Astrocyte (in vitro differentiated cells and primary cell): Measurements from ENCODE around the gene KLHL33. TPM values are rescaled to one million over a fixed set of nuclear protein-coding genes. Genes with fewer than 3 reads are reported as not detected.

ENCODE experiments used
- DNase-seq: peaks from one replicate; pipeline ENCODE4 v3.0.0-alpha.2; 2010; ENCODE audit warnings: low read depth
- FAIRE-seq: peaks from 2 replicates; lab custom pipeline; 2011; peaks lifted over from hg19 to GRCh38; lab: Jason Lieb, UNC
- H2AFZ ChIP-seq: 2 replicates; pipeline ENCODE4 v1.6.0; 2012; ENCODE audit warnings: low read depth, low read length, inconsistent platforms
- H3K27ac ChIP-seq: 2 replicates; pipeline ENCODE4 v1.5.1; 2011; ENCODE audit warnings: low read depth, low read length, inconsistent platforms
- H3K27me3 ChIP-seq: 2 replicates; pipeline ENCODE4 v1.6.0; 2011; ENCODE audit warnings: low read length, inconsistent platforms; ENCODE audit not compliant: insufficient read depth
- H3K36me3 ChIP-seq: 2 replicates; pipeline ENCODE4 v1.5.1; 2011; ENCODE audit warnings: low read length, inconsistent platforms; ENCODE audit not compliant: insufficient read depth
- H3K4me1 ChIP-seq: 2 replicates; pipeline ENCODE4 v1.5.1; 2011; ENCODE audit warnings: low read length, inconsistent platforms; ENCODE audit not compliant: insufficient read depth
- H3K4me2 ChIP-seq: 2 replicates; pipeline ENCODE4 v1.6.0; 2012; ENCODE audit warnings: low read length, inconsistent platforms
- H3K4me3 ChIP-seq: 2 replicates; pipeline ENCODE4 v1.5.1; 2011; ENCODE audit warnings: low read depth, mild to moderate bottlenecking, low read length, inconsistent platforms; ENCODE audit not compliant: insufficient read depth
- H3K79me2 ChIP-seq: 2 replicates; pipeline ENCODE4 v1.6.0; 2012; ENCODE audit warnings: mild to moderate bottlenecking, low read length, inconsistent platforms; ENCODE audit not compliant: insufficient read depth
- H3K9ac ChIP-seq: 2 replicates; pipeline ENCODE4 v1.6.0; 2012; ENCODE audit warnings: mild to moderate bottlenecking, low read length, inconsistent platforms
- H3K9me3 ChIP-seq: 2 replicates; pipeline ENCODE4 v1.5.1; 2012; ENCODE audit warnings: low read depth, mild to moderate bottlenecking, low read length, inconsistent platforms; ENCODE audit not compliant: insufficient read depth
- H4K20me1 ChIP-seq: 2 replicates; pipeline ENCODE4 v1.6.0; 2012; ENCODE audit warnings: low read length, inconsistent platforms; ENCODE audit not compliant: insufficient read depth
- H3K27ac Mint-ChIP-seq: one replicate; pipeline ENCODE4 v1.8.0; 2021; ENCODE audit warnings: mild to moderate bottlenecking, mixed read lengths; ENCODE audit not compliant: unreplicated experiment
- H3K27me3 Mint-ChIP-seq: one replicate; pipeline ENCODE4 v1.8.0; 2021; ENCODE audit warnings: low read depth, mixed read lengths; ENCODE audit not compliant: unreplicated experiment
- H3K36me3 Mint-ChIP-seq: one replicate; pipeline ENCODE4 v1.8.0; 2021; ENCODE audit warnings: low read depth, mixed read lengths; ENCODE audit not compliant: unreplicated experiment
- H3K4me1 Mint-ChIP-seq: one replicate; pipeline ENCODE4 v1.8.0; 2021; ENCODE audit warnings: low read depth, mixed read lengths; ENCODE audit not compliant: unreplicated experiment
- H3K4me3 Mint-ChIP-seq: one replicate; pipeline ENCODE4 v1.8.0; 2021; ENCODE audit warnings: mild to moderate bottlenecking, moderate library complexity, mixed read lengths; ENCODE audit not compliant: unreplicated experiment
- H3K9me3 Mint-ChIP-seq: one replicate; pipeline ENCODE4 v1.8.0; 2021; ENCODE audit warnings: mild to moderate bottlenecking, mixed read lengths; ENCODE audit not compliant: unreplicated experiment
- EZH2 ChIP-seq: IDR thresholded peaks from 2 replicates; pipeline ENCODE4 v1.6.1; 2012; ENCODE audit warnings: mild to moderate bottlenecking, low read length, inconsistent platforms; ENCODE audit not compliant: insufficient read depth
- total RNA-seq: library from RNA; stranded (reverse); gene quantifications from 2 replicates; pipeline ENCODE4 v1.2.1, GENCODE V29; 2021
- TF ChIP-seq, protein P1 (sequence below): IDR thresholded peaks from 2 replicates; pipeline ENCODE4 v1.5.1; 2011; ENCODE audit warnings: low read depth, mild to moderate bottlenecking, inconsistent platforms, low read length, moderate library complexity; ENCODE audit not compliant: insufficient read depth

KLHL33 gene
- total RNA-seq, 1 donor from 2014 or later: 0.07 TPM

DNA sequence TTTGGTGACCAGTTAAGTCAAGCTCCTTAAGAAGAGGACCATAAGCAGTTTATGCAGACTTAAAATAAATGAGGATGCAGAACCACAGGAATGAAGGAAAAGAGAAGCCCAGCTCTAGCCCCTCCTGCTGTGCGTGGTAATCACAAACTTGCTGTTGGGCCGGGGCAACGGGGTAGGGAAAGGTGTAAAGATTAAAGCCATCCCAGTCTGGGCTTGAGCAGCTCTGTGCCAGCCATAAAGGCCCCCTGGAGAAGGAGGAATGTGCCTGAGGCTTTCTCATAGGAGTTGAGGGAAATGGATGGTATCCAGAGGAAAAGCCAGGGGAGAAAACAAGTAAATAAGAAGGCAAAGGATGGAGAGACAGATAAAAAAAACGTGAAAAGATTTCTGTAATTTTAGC, 47.8 kb downstream of the KLHL33 start:
- Mint-ChIP-seq H3K36me3 (peaks cover 25% of the 10 kb centered on the region), H3K27me3 (no peaks in the 10 kb centered on the region), H3K4me1 (no peaks in the 10 kb centered on the region), H3K27ac (no peak overlapping the region), H3K4me3 (no peak overlapping the region), H3K9me3 (no peaks in the 10 kb centered on the region)
- H3K4me2 ChIP-seq: no peak overlapping the region
- no peaks in the 10 kb centered on the region for H4K20me1 ChIP-seq
- no peak for DNase-seq
- peaks cover 49% of the 10 kb centered on the region for H3K36me3 ChIP-seq
- H3K79me2 ChIP-seq: no peaks in the 10 kb centered on the region
- H2AFZ ChIP-seq: no peak overlapping the region
- no peaks in the 10 kb centered on the region for H3K9me3 ChIP-seq
- no peaks in the 10 kb centered on the region for H3K27me3 ChIP-seq
- no peak overlapping the region for H3K27ac ChIP-seq
- no peak for TF ChIP-seq EZH2
- TF ChIP-seq, protein P1, sequence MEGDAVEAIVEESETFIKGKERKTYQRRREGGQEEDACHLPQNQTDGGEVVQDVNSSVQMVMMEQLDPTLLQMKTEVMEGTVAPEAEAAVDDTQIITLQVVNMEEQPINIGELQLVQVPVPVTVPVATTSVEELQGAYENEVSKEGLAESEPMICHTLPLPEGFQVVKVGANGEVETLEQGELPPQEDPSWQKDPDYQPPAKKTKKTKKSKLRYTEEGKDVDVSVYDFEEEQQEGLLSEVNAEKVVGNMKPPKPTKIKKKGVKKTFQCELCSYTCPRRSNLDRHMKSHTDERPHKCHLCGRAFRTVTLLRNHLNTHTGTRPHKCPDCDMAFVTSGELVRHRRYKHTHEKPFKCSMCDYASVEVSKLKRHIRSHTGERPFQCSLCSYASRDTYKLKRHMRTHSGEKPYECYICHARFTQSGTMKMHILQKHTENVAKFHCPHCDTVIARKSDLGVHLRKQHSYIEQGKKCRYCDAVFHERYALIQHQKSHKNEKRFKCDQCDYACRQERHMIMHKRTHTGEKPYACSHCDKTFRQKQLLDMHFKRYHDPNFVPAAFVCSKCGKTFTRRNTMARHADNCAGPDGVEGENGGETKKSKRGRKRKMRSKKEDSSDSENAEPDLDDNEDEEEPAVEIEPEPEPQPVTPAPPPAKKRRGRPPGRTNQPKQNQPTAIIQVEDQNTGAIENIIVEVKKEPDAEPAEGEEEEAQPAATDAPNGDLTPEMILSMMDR: no peak
- H3K9ac ChIP-seq: no peak overlapping the region
- H3K4me1 ChIP-seq: no peaks in the 10 kb centered on the region
- no peak for FAIRE-seq
- H3K4me3 ChIP-seq: no peak overlapping the region

DNA sequence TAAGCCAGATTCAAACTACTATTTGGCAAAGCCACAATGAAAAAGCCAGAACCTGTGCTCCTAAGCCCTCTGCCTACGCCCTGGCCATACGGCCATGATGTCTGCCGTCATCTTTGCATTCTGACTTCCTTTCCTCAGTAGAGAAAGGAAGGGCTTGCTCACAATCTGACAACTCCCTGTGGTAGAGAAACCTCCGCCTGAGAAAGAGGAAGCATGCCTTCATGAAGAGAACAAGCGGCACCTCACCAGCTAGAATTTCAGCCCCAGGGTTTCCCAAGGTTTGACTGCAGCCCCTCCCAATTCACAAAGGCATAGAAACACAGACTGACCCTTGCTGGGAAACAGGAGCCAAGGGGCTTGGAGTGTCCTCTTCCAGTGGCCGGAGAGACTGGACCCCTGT, 48.4 kb downstream of the KLHL33 start:
- Histone ChIP-seq H3K9me3 (no peaks in the 10 kb centered on the region), H4K20me1 (no peaks in the 10 kb centered on the region), H3K27ac (no peak overlapping the region), H3K27me3 (no peaks in the 10 kb centered on the region), H3K9ac (no peak overlapping the region), H2AFZ (no peak overlapping the region), H3K4me1 (no peaks in the 10 kb centered on the region), H3K4me2 (no peak overlapping the region), H3K4me3 (no peak overlapping the region), H3K36me3 (peaks cover 49% of the 10 kb centered on the region), H3K79me2 (no peaks in the 10 kb centered on the region)
- FAIRE-seq: no peak
- DNase-seq: no peak
- TF ChIP-seq EZH2: no peak
- TF ChIP-seq, protein P1: no peak
- Mint-ChIP-seq H3K4me1 (no peaks in the 10 kb centered on the region), H3K27ac (no peak overlapping the region), H3K4me3 (no peak overlapping the region), H3K9me3 (no peaks in the 10 kb centered on the region), H3K36me3 (peaks cover 28% of the 10 kb centered on the region), H3K27me3 (no peaks in the 10 kb centered on the region)

DNA sequence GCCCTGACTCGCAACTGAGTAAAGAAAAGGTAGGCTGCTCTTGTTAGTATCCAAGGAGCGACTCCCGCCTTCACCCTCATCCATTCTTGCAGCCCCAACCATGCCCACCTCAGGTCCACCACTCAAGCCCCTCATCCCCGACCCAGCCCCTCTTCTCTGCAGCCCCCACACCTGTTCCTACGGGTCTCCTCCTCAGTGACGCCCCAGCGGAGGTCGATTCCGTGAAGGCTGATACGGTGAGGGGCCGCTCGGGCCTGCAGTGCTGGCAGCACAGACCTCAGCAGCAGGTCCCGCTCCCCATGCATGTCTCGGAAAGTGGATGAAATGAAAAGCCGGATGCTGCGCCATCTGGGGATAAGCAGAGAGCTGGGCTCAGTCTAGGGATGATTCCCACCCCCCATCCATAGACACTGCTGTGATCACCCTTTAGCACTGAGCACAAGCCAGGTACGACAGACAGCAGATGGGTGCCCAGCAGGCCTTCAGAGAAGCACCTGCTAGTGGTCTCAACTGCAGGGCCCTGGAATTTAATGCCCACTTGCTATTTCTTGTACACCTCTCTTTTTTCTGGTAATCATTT, 49.6 kb downstream of the KLHL33 start:
- no peak for DNase-seq
- no peak overlapping the region for H3K27ac Mint-ChIP-seq
- H3K27me3 Mint-ChIP-seq: no peaks in the 10 kb centered on the region
- no peak for FAIRE-seq
- no peak overlapping the region for H3K9ac ChIP-seq
- H3K27me3 ChIP-seq: no peaks in the 10 kb centered on the region
- no peak overlapping the region for H3K27ac ChIP-seq
- H3K79me2 ChIP-seq: no peaks in the 10 kb centered on the region
- no peaks in the 10 kb centered on the region for H3K9me3 ChIP-seq
- H3K4me1 Mint-ChIP-seq: no peaks in the 10 kb centered on the region
- no peaks in the 10 kb centered on the region for H3K9me3 Mint-ChIP-seq
- no peaks in the 10 kb centered on the region for H4K20me1 ChIP-seq
- peaks cover 46% of the 10 kb centered on the region for H3K36me3 ChIP-seq
- H3K36me3 Mint-ChIP-seq: peaks cover 30% of the 10 kb centered on the region
- no peak overlapping the region for H3K4me3 ChIP-seq
- H2AFZ ChIP-seq: no peak overlapping the region
- no peak overlapping the region for H3K4me2 ChIP-seq
- no peaks in the 10 kb centered on the region for H3K4me1 ChIP-seq
- TF ChIP-seq, protein P1: no peak
- TF ChIP-seq EZH2: no peak
- H3K4me3 Mint-ChIP-seq: no peak overlapping the region
